ENCODE data around the gene MED15.
A peak's percentile ranks its signal among the peaks of the same experiment; 100 is the strongest.
"Not testable (repeated sequence)": the region's sequence is repeated elsewhere in the genome, so short reads cannot be mapped to it uniquely, and the experiment has no call there.

Gene MED15

GRCh38 chr22:20483771-20484170, 23.6 kb upstream of the MED15 start:
- DNase-seq (ENCODE audit: low read depth in 1 of 2, low spot score in 1 of 2) = no peak

DNA sequence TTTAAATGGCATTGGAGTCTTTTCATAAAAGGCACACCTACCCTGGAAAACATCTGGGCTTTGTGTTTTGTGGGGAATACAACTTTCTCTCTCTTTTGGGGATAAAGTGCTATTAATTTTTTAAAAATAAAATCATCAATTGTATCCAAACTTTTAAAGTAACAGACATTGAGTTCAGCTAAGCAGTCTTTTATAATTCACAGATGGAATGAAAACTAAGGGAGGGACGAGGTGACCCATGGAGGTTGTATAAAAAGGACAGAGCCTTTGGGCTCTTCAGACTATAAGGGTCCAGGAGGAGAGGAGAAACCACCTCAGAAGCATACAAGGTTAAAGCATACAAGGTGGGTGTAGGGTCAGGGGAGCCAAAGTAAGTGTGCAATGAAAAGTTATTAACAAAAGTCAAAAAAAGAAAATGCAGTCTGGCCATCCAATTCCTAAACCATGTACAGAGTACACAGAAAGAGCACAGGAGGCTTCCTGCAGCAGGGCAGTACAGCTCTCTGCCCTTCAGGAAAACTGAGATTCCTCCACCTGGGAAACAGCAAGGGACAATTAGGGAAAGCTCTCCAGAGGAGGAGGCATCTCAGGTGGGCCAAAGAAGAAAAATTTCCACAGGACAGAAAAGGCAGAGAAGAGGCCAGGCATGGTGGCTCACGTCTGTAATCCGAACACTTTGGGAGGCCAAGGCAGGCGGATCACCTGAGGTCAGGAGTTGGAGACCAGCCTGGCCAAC, 22.3 kb upstream of the MED15 start:
- DNase-seq (ENCODE audit: low read depth in 1 of 2, low spot score in 1 of 2) = no peak

- DNase-seq (ENCODE audit: low read depth in 1 of 2, low spot score in 1 of 2) = no peak
Observed at GRCh38 chr22:20486229-20486628, 21.2 kb upstream of the MED15 start.

- DNase-seq (ENCODE audit: low read depth in 1 of 2, low spot score in 1 of 2) = no peak
Observed at GRCh38 chr22:20487715-20488114, 19.7 kb upstream of the MED15 start.

DNA sequence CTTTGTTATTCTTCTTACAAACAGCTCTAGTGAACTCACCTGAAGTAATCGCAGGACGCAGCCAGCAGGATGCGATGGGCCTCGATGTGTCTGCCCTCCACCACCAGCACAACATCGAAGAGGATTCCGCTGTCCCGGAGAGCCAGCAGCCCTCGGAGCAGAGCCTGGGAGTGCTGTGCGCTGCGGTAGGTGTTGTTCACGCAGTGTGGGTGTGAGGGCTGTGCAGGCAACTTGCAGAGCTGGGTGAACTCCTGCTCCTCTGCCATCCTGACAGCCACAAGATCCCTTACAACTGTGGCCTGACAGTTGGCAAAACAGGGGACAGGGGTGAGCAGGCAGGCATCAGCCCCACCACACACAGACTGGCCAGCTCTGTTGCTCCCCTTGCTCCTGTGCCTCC, 18.5 kb upstream of the MED15 start:
- DNase-seq (ENCODE audit: low read depth in 1 of 2, low spot score in 1 of 2) = no peak

GRCh38 chr22:20490183-20490940, 17.0 kb upstream of the MED15 start:
- no peak for DNase-seq (ENCODE audit: low read depth in 1 of 2, low spot score in 1 of 2)

GRCh38 chr22:20490941-20491307, 16.5 kb upstream of the MED15 start:
- no peak for DNase-seq (ENCODE audit: low read depth in 1 of 2, low spot score in 1 of 2)

- DNase-seq (ENCODE audit: low read depth in 1 of 2, low spot score in 1 of 2) = no peak
Observed at GRCh38 chr22:20491346-20491745, 16.1 kb upstream of the MED15 start.

GRCh38 chr22:20494978-20495860, 12.2 kb upstream of the MED15 start, which contains the start of gene KLHL22:
Gene KLHL22, minus strand, starts transcription at chr22:20495795. Its CDS starts 6,584 bp downstream, at chr22:20489211.
- DNase-seq (ENCODE audit: low read depth in 1 of 2, low spot score in 1 of 2) = no peak

DNA sequence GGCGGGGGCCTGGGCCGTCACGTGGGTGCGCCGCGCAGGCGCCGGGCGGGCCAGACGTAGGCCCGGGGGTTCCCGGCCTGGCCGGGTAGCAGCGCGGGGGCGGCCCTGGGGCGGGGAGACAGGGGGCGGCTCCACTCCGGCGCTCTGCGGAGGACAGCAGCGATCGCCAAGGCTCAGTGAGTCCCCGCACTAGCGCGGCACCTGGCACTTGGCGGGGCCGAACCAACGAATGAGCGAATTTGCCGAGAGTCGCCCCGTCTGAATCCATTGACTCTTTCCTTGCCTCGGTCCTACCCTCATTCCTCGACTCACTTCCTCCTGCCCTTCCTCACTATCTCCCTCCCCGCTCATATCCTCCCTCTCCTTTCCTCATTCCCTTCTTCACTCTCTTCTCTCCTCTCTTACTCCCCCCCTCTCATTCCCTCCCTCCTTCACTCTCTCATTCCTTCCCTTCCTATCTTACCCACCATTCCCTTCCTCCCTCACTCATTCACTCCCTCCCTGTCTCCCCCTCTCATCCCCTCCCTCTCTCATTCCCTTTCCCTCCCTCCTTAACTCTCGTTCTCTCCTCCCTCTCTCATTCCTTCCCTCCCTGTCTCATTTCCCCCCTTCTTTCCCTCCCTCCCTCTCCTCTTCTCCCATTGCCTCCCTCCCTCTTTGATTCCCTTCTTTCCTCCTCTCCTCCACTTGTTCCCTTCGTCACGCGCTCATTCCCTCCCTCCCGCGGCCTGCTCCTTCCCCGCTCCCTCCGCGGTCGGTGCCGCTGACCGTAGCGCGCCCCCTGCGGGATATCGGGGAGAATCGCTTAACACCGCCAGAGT, 11.3 kb upstream of the MED15 start:
- DNase-seq (ENCODE audit: low read depth in 1 of 2, low spot score in 1 of 2) = peak; percentile 88 to 90

GRCh38 chr22:20497426-20497825, 10.0 kb upstream of the MED15 start:
- no peak for DNase-seq (ENCODE audit: low read depth in 1 of 2, low spot score in 1 of 2)

DNA sequence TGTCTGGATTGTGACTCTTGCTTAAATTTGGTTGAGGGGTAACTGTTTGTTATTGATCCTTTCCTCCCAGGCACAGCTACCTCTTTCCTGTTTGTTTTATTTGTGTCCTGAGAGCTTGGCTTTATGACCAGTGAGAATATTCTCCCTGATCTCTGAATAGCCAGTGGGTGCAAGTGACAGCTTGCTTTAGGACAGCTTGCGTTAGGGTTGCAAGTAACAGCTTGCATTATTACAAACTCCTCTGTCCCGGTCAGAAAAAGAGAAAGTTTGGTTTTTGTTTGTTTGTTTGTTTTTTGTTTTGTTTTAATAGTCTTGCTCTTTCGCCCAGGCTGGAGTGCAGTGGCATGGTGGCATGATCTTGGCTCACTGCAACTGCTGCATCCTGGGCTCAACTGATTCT, 8.5 kb upstream of the MED15 start:
- DNase-seq (ENCODE audit: low read depth in 1 of 2, low spot score in 1 of 2) = no peak

GRCh38 chr22:20499769-20500168, 7.6 kb upstream of the MED15 start:
- DNase-seq (ENCODE audit: low read depth in 1 of 2, low spot score in 1 of 2) = no peak

DNA sequence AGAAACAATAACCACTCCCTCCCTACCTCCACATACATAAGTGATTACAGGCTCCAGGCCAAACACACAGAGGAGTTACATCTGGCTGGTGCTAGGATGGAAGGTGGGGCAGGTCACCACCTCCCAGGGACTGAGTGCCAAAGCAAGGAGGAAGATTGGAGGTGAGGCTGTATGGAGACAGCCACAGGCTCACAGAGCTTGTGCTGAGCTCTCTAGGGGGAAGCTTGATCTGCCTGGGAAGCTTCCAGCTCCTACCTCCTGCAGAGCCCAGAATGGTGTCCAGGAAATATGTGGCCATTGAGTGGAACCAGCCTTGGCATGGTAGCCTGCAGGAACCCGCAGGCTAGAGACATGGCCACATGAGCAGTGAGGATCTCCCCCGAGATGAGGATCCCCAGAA, 3.6 kb upstream of the MED15 start:
- DNase-seq (ENCODE audit: low read depth in 1 of 2, low spot score in 1 of 2) = no peak

GRCh38 chr22:20504293-20504922, 3.0 kb upstream of the MED15 start:
- not testable (repeated sequence) for DNase-seq (ENCODE audit: low read depth in 1 of 2, low spot score in 1 of 2)

DNA sequence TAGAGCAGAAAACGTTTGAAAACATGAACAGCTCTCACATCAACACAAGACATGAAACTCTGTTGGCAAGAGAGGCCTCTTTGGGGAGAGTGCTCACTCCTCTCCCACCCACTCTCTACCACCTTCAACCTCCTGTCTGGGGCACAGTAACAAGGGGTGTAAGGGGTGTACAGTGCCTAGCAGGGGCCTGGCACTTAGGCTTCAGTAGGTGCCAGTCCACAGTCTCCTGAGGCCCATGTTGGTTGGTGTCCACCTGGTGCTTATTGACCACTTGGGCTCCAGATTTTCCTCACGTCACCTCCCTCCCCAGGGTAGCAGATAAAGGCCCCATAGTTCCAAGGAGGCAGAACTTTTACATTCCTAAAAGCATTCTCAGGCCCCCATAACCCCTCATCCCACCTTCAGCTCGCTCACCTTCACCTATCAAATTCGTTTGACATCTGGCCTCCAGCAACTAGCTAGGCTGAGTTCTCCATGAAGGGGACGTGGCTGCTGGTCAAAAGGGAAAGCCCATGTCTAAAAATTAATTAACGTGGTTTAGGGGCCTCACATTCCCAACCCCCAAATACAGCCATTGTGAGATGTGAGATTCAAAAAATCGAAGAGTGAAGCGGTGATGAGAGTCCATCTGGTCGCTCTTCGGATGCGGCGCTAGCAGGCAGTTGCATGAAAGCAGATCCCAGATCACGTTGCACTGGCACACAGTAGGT, 712 bp upstream of the MED15 start:
- DNase-seq (ENCODE audit: low read depth in 1 of 2, low spot score in 1 of 2) = no peak

- not testable (repeated sequence) for DNase-seq (ENCODE audit: low read depth in 1 of 2, low spot score in 1 of 2)
Observed at GRCh38 chr22:20508067-20508755, 801 bp downstream of the MED15 start.

- no peak for DNase-seq (ENCODE audit: low read depth in 1 of 2, low spot score in 1 of 2)
Observed at GRCh38 chr22:20508815-20509271, 1.4 kb downstream of the MED15 start.

Data from stimulated activated CD4-positive, alpha-beta T cell treated with anti-CD3 and anti-CD28 coated beads, Interleukin-15, amount 100 ng/mL, for 1 hour (primary cell).